ENCODE data around the gene CHD1L.

DNA sequence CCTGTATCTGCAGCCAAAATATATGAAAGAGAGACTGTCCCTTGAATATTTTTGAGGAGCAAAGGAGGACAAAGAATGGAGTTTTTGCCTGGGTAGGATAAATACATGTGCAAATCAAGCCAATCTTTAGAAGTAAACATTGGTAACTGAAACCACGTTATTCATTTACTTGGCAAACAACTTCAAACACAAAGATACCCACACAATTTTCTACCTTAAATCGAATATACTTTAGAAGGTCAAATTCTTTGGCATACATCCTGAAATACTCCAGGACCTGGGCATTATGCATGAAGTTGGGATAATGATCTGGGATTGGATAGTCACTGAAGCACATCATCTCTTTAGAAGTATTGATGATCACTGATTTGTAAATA lies 27.0 kb upstream of the CHD1L start:
- TF ChIP-seq EP300 (IDR thresholded peaks at IDR 0.05; ENCODE audit: borderline replicate concordance) (no peak), TAF1 (IDR thresholded peaks at IDR 0.05; ENCODE audit: low read depth) (no peak)
- TF ChIP-seq, protein P1, sequence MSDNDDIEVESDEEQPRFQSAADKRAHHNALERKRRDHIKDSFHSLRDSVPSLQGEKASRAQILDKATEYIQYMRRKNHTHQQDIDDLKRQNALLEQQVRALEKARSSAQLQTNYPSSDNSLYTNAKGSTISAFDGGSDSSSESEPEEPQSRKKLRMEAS (IDR thresholded peaks at IDR 0.05), result no peak
- TF ChIP-seq, protein P2, sequence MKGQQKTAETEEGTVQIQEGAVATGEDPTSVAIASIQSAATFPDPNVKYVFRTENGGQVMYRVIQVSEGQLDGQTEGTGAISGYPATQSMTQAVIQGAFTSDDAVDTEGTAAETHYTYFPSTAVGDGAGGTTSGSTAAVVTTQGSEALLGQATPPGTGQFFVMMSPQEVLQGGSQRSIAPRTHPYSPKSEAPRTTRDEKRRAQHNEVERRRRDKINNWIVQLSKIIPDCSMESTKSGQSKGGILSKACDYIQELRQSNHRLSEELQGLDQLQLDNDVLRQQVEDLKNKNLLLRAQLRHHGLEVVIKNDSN (IDR thresholded peaks at IDR 0.05), result no peak

All from Ishikawa (cell line).